GM18873 (cell line): ENCODE results near the gene PPP3CA.
"Not testable (repeated sequence)": the region's sequence is repeated elsewhere in the genome, so short reads cannot be mapped to it uniquely, and the experiment has no call there.

Experiments used
- ATAC-seq: cut with Tn5 transposase; IDR thresholded peaks from one replicate; pipeline ENCODE4 v1.9.1; 2021; ENCODE audit warnings: mild to moderate bottlenecking, moderate library complexity, moderate number of reproducible peaks; ENCODE audit not compliant: unreplicated experiment, low FRiP score

Gene PPP3CA

GRCh38 chr4:101027721-101028120 lies 319.6 kb downstream of the PPP3CA start:
- no peak for ATAC-seq

- no peak for ATAC-seq
Observed at GRCh38 chr4:101025755-101026154, 321.6 kb downstream of the PPP3CA start.

- ATAC-seq, result no peak
Observed at GRCh38 chr4:101022151-101023024, 324.9 kb downstream of the PPP3CA start.

- peak; percentile 55 for ATAC-seq
Observed at GRCh38 chr4:101020956-101021355, 326.4 kb downstream of the PPP3CA start.

- peak; percentile 63 for ATAC-seq
Observed at GRCh38 chr4:101019941-101020401, 327.4 kb downstream of the PPP3CA start.

- no peak for ATAC-seq
Observed at GRCh38 chr4:101019313-101019712, 328.0 kb downstream of the PPP3CA start.

- ATAC-seq, result peak; percentile 67
Observed at GRCh38 chr4:101018836-101019235, 328.5 kb downstream of the PPP3CA start.

- ATAC-seq, result peak; percentile 43
Observed at GRCh38 chr4:101014417-101014816, 332.9 kb downstream of the PPP3CA start.

- no peak for ATAC-seq
Observed at GRCh38 chr4:101010987-101011386, 336.3 kb downstream of the PPP3CA start.

GRCh38 chr4:101009471-101009870 lies 337.9 kb downstream of the PPP3CA start:
- peak; percentile 53 for ATAC-seq

GRCh38 chr4:101008503-101008902 lies 338.8 kb downstream of the PPP3CA start:
- ATAC-seq, result no peak

- peak; percentile 78 for ATAC-seq
Observed at GRCh38 chr4:101005659-101006058, 341.7 kb downstream of the PPP3CA start.

GRCh38 chr4:101000496-101000895 lies 346.8 kb downstream of the PPP3CA start:
- no peak for ATAC-seq

- ATAC-seq, result no peak
Observed at GRCh38 chr4:100995671-100996070, 351.7 kb downstream of the PPP3CA start.

- ATAC-seq, result not testable (repeated sequence)
Observed at GRCh38 chr4:100995002-100995401, 352.3 kb downstream of the PPP3CA start.

- ATAC-seq, result not testable (repeated sequence)
Observed at GRCh38 chr4:100991332-100992069, 355.8 kb downstream of the PPP3CA start.

GRCh38 chr4:100989401-100989800 lies 357.9 kb downstream of the PPP3CA start:
- ATAC-seq, result no peak

GRCh38 chr4:100988876-100989275 lies 358.4 kb downstream of the PPP3CA start:
- ATAC-seq, result no peak

GRCh38 chr4:100986360-100986868 lies 360.9 kb downstream of the PPP3CA start:
- no peak for ATAC-seq

- no peak for ATAC-seq
Observed at GRCh38 chr4:100985576-100985975, 361.8 kb downstream of the PPP3CA start.

GRCh38 chr4:100984901-100985300 lies 362.4 kb downstream of the PPP3CA start:
- ATAC-seq, result no peak
